Neural progenitor cell (in vitro differentiated cells): ENCODE data around the gene TGOLN2. TPM values are rescaled to one million over a fixed set of nuclear protein-coding genes. Genes with fewer than 3 reads are reported as not detected.

Experiments used
- DNase-seq: peaks from one replicate; pipeline ENCODE4 v3.0.0-alpha.2; 2016; ENCODE audit warnings: low spot score
- H2AFZ ChIP-seq: fragments of 200-600 bp; sonication (generic); replicated peaks from 2 replicates; pipeline ENCODE4 v1.6.1; 2016; ENCODE audit warnings: antibody characterized with exemption
- H3F3A ChIP-seq: fragments of 200-600 bp; sonication (generic); 2 replicates; pipeline ENCODE4 v1.6.1; 2016; ENCODE audit warnings: antibody characterized with exemption, low read depth
- H3K27ac ChIP-seq: fragments of 200-600 bp; sonication (generic); 2 replicates; pipeline ENCODE4 v1.5.1; 2016; ENCODE audit warnings: mild to moderate bottlenecking
- H3K27me3 ChIP-seq: fragments of 200-600 bp; sonication (generic); 2 replicates; pipeline ENCODE4 v1.6.1; 2016; ENCODE audit warnings: mild to moderate bottlenecking, moderate library complexity
- H3K36me3 ChIP-seq: fragments of 200-600 bp; sonication (generic); 2 replicates; pipeline ENCODE4 v1.5.1; 2016
- H3K4me1 ChIP-seq: fragments of 200-600 bp; sonication (generic); 2 replicates; pipeline ENCODE4 v1.6.1; 2016; ENCODE audit warnings: mixed run types
- H3K4me2 ChIP-seq: fragments of 200-600 bp; sonication (generic); 2 replicates; pipeline ENCODE4 v1.6.1; 2016
- H3K4me3 ChIP-seq: fragments of 200-600 bp; sonication (generic); 2 replicates; pipeline ENCODE4 v1.5.1; 2016
- H3K79me2 ChIP-seq: fragments of 200-600 bp; sonication (generic); 2 replicates; pipeline ENCODE4 v1.6.1; 2016; ENCODE audit warnings: low read depth
- H3K9ac ChIP-seq: fragments of 200-600 bp; sonication (generic); 2 replicates; pipeline ENCODE4 v1.6.1; 2016
- H3K9me3 ChIP-seq: fragments of 200-600 bp; sonication (generic); 2 replicates; pipeline ENCODE4 v1.5.1; 2016; ENCODE audit warnings: low read depth
- H4K20me1 ChIP-seq: fragments of 200-600 bp; sonication (generic); 2 replicates; pipeline ENCODE4 v1.6.1; 2016; ENCODE audit warnings: low read depth
- H3K27ac Mint-ChIP-seq: 3 replicates; pipeline ENCODE4 v1.8.0; 2021; ENCODE audit warnings: mixed read lengths
- H3K27me3 Mint-ChIP-seq: 2 replicates; pipeline ENCODE4 v1.8.0; 2022; ENCODE audit warnings: low read depth, mild to moderate bottlenecking, inconsistent platforms, moderate library complexity, mixed read lengths; ENCODE audit not compliant: insufficient read depth
- H3K36me3 Mint-ChIP-seq: 3 replicates; pipeline ENCODE4 v1.8.0; 2021; ENCODE audit warnings: mixed read lengths
- H3K4me1 Mint-ChIP-seq: 3 replicates; pipeline ENCODE4 v1.8.0; 2021; ENCODE audit warnings: mixed read lengths
- H3K4me3 Mint-ChIP-seq: 3 replicates; pipeline ENCODE4 v1.8.0; 2021; ENCODE audit warnings: mild to moderate bottlenecking, moderate library complexity, mixed read lengths
- H3K9me3 Mint-ChIP-seq: 3 replicates; pipeline ENCODE4 v1.8.0; 2020; ENCODE audit warnings: mixed read lengths
- CTCF ChIP-seq: fragments of 200-600 bp; sonication (generic); IDR thresholded peaks from 2 replicates; pipeline ENCODE4 v1.5.1; 2017; ENCODE audit warnings: antibody characterized with exemption, mild to moderate bottlenecking
- EZH2 ChIP-seq: fragments of 200-600 bp; sonication (generic); IDR thresholded peaks from 2 replicates; pipeline ENCODE4 v1.6.1; 2017; ENCODE audit warnings: antibody characterized with exemption, mild to moderate bottlenecking, moderate library complexity
- EZH2phosphoT487 ChIP-seq: fragments of 200-600 bp; sonication (generic); IDR thresholded peaks from 2 replicates; pipeline ENCODE4 v1.6.1; 2017; ENCODE audit warnings: antibody characterized with exemption
- total RNA-seq: library from RNA; depleted of rRNA; stranded (reverse); fragments of >200 nt; gene quantifications from 2 replicates; pipeline ENCODE4 v1.2.3, GENCODE V29; 2015; ENCODE audit warnings: low replicate concordance

TGOLN2 gene
- total RNA-seq, 1 donor from 2014 or later = 28.5 TPM

GRCh38 chr2:85282914-85283313 is 44.9 kb downstream of the TGOLN2 start:
- Mint-ChIP-seq H3K4me1 (peaks cover 14% of the 10 kb centered on the region), H3K4me3 (no peak overlapping the region), H3K27ac (no peak overlapping the region), H3K27me3 (peaks cover 4% of the 10 kb centered on the region), H3K9me3 (no peaks in the 10 kb centered on the region), H3K36me3 (peaks cover 14% of the 10 kb centered on the region)
- H3K4me1 ChIP-seq = peaks cover 6% of the 10 kb centered on the region
- H2AFZ ChIP-seq = no peak overlapping the region
- no peak overlapping the region for H3K4me3 ChIP-seq
- H3K79me2 ChIP-seq = no peaks in the 10 kb centered on the region
- no peak for DNase-seq
- no peaks in the 10 kb centered on the region for H3K36me3 ChIP-seq
- H3K27me3 ChIP-seq = no peaks in the 10 kb centered on the region
- no peak for TF ChIP-seq EZH2phosphoT487
- TF ChIP-seq CTCF = no peak
- TF ChIP-seq EZH2 = no peak
- no peak overlapping the region for H3K4me2 ChIP-seq
- H3K27ac ChIP-seq = no peak overlapping the region
- peaks cover 7% of the 10 kb centered on the region for H3F3A ChIP-seq
- no peaks in the 10 kb centered on the region for H3K9me3 ChIP-seq
- no peak overlapping the region for H3K9ac ChIP-seq
- no peaks in the 10 kb centered on the region for H4K20me1 ChIP-seq

- no peak for DNase-seq
- Histone ChIP-seq H3K27me3 (no peaks in the 10 kb centered on the region), H3K9me3 (no peaks in the 10 kb centered on the region), H4K20me1 (no peaks in the 10 kb centered on the region), H3K4me1 (peaks cover 9% of the 10 kb centered on the region), H3K4me3 (no peak overlapping the region), H3K4me2 (no peak overlapping the region), H3K27ac (no peak overlapping the region), H3K79me2 (no peaks in the 10 kb centered on the region), H3F3A (no peaks in the 10 kb centered on the region), H3K9ac (no peak overlapping the region), H2AFZ (no peak overlapping the region), H3K36me3 (no peaks in the 10 kb centered on the region)
- TF ChIP-seq EZH2phosphoT487 (no peak), EZH2 (no peak), CTCF (no peak)
- Mint-ChIP-seq H3K9me3 (no peaks in the 10 kb centered on the region), H3K36me3 (peaks cover 12% of the 10 kb centered on the region), H3K4me1 (peaks cover 20% of the 10 kb centered on the region), H3K27me3 (peaks cover 6% of the 10 kb centered on the region), H3K4me3 (no peak overlapping the region), H3K27ac (no peak overlapping the region)
These were observed 46.2 kb downstream of the TGOLN2 start for GRCh38 chr2:85281553-85281952.

GRCh38 chr2:85278361-85278760 is 49.4 kb downstream of the TGOLN2 start:
- no peaks in the 10 kb centered on the region for H4K20me1 ChIP-seq
- Mint-ChIP-seq H3K9me3 (no peaks in the 10 kb centered on the region), H3K4me3 (no peak overlapping the region), H3K36me3 (peaks cover 8% of the 10 kb centered on the region), H3K27me3 (peaks cover 10% of the 10 kb centered on the region), H3K27ac (no peak overlapping the region), H3K4me1 (peaks cover 32% of the 10 kb centered on the region)
- DNase-seq = no peak
- H3K4me1 ChIP-seq = peaks cover 9% of the 10 kb centered on the region
- no peaks in the 10 kb centered on the region for H3K36me3 ChIP-seq
- H3K27ac ChIP-seq = no peak overlapping the region
- H3K4me3 ChIP-seq = no peak overlapping the region
- TF ChIP-seq CTCF (no peak), EZH2phosphoT487 (no peak), EZH2 (no peak)
- H3K9me3 ChIP-seq = no peaks in the 10 kb centered on the region
- H3K9ac ChIP-seq = no peak overlapping the region
- no peaks in the 10 kb centered on the region for H3F3A ChIP-seq
- H3K27me3 ChIP-seq = no peaks in the 10 kb centered on the region
- H3K4me2 ChIP-seq = peak overlapping the region; percentile 26
- no peaks in the 10 kb centered on the region for H3K79me2 ChIP-seq
- H2AFZ ChIP-seq = no peak overlapping the region
